Measurements from ENCODE around the gene HGD. TPM values are rescaled to one million over a fixed set of nuclear protein-coding genes. Genes with fewer than 3 reads are reported as not detected.

Gene HGD
- total RNA-seq, 1 donor from 2014 or later, result 19.2 TPM

- intact Hi-C loops (cut with DNase I), result no loop called here
- Histone ChIP-seq H3K4me3 (no peak overlapping the region), H3K9me3 (no peaks in the 10 kb centered on the region), H3K27ac (no peak overlapping the region), H3K27me3 (no peaks in the 10 kb centered on the region), H3K4me1 (no peaks in the 10 kb centered on the region), H3K36me3 (peaks cover 5 to 29% of the 10 kb centered on the region in 2 donors)
- no peak for TF ChIP-seq CTCF (IDR thresholded peaks at IDR 0.05)
- no peak for DNase-seq (ENCODE audit: low spot score in 2 of 2)
Observed at GRCh38 chr3:120693439-120694171, 11.6 kb upstream of the HGD start.

- Histone ChIP-seq H3K27ac (no peak overlapping the region), H3K4me1 (no peaks in the 10 kb centered on the region), H3K9me3 (no peaks in the 10 kb centered on the region), H3K36me3 (peaks cover 0 to 15% of the 10 kb centered on the region in 2 donors), H3K27me3 (no peaks in the 10 kb centered on the region), H3K4me3 (no peak overlapping the region)
- no peak for TF ChIP-seq CTCF (IDR thresholded peaks at IDR 0.05)
- intact Hi-C loops (cut with DNase I), result no loop called here
- no peak for DNase-seq (ENCODE audit: low spot score in 2 of 2)
Observed at GRCh38 chr3:120689395-120689794, 7.4 kb upstream of the HGD start.

GRCh38 chr3:120688121-120688520 is 6.1 kb upstream of the HGD start:
- Histone ChIP-seq H3K4me3 (no peak overlapping the region), H3K36me3 (peaks cover 0 to 15% of the 10 kb centered on the region in 2 donors), H3K4me1 (no peaks in the 10 kb centered on the region), H3K27ac (no peak overlapping the region), H3K9me3 (no peaks in the 10 kb centered on the region), H3K27me3 (no peaks in the 10 kb centered on the region)
- DNase-seq (ENCODE audit: low spot score in 2 of 2), result no peak
- intact Hi-C loops (cut with DNase I), result no loop called here
- no peak for TF ChIP-seq CTCF (IDR thresholded peaks at IDR 0.05)

GRCh38 chr3:120685411-120685810 is 3.4 kb upstream of the HGD start:
- H3K9me3 ChIP-seq, result no peaks in the 10 kb centered on the region
- no peak for DNase-seq (ENCODE audit: low spot score in 2 of 2)

GRCh38 chr3:120684896-120685295 is 2.9 kb upstream of the HGD start:
- Histone ChIP-seq H3K9me3 (no peaks in the 10 kb centered on the region), H3K36me3 (peaks cover 0 to 13% of the 10 kb centered on the region in 2 donors), H3K27me3 (no peaks in the 10 kb centered on the region), H3K27ac (no peak overlapping the region), H3K4me1 (no peaks in the 10 kb centered on the region), H3K4me3 (no peak overlapping the region)
- intact Hi-C loops (cut with DNase I), result no loop called here
- no peak for TF ChIP-seq CTCF (IDR thresholded peaks at IDR 0.05)
- no peak for DNase-seq (ENCODE audit: low spot score in 2 of 2)

More at GRCh38 chr3:120685411-120685810, 3.4 kb upstream of the HGD start:
- TF ChIP-seq CTCF (IDR thresholded peaks at IDR 0.05), result no peak
- peaks cover 0 to 15% of the 10 kb centered on the region in 2 donors for H3K36me3 ChIP-seq
- no peak overlapping the region for H3K4me3 ChIP-seq
- H3K27ac ChIP-seq, result no peak overlapping the region
- no peaks in the 10 kb centered on the region for H3K4me1 ChIP-seq
- intact Hi-C loops (cut with DNase I), result no loop called here
- no peaks in the 10 kb centered on the region for H3K27me3 ChIP-seq
